IPS DF 6.9 (cell line): ENCODE measurements around the gene WDR45B.

Source experiments
- DNase-seq: peaks from one replicate; pipeline ENCODE4 v3.0.0-alpha.2; 2013; ENCODE audit warnings: low read depth, low spot score
- H3K27ac ChIP-seq: one replicate; pipeline ENCODE4 v1.5.1; 2013; ENCODE audit warnings: low read length, control low read depth
- H3K27me3 ChIP-seq: 2 replicates; pipeline ENCODE4 v1.6.1; 2013; ENCODE audit warnings: mild to moderate bottlenecking, low read length; ENCODE audit not compliant: control insufficient read depth, insufficient read depth
- H3K36me3 ChIP-seq: 2 replicates; pipeline ENCODE4 v1.6.1; 2013; ENCODE audit warnings: low read length; ENCODE audit not compliant: control insufficient read depth, insufficient read depth
- H3K4me1 ChIP-seq: 2 replicates; pipeline ENCODE4 v1.6.1; 2013; ENCODE audit warnings: low read length; ENCODE audit not compliant: control insufficient read depth, insufficient read depth
- H3K4me3 ChIP-seq: 2 replicates; pipeline ENCODE4 v1.5.1; 2013; ENCODE audit warnings: mild to moderate bottlenecking, low read length
- H3K9me3 ChIP-seq: 2 replicates; pipeline ENCODE4 v1.6.1; 2013; ENCODE audit warnings: low read length, inconsistent platforms; ENCODE audit not compliant: control insufficient read depth, insufficient read depth
- WGBS: extraction: QIAGEN DNeasy Blood & Tissue Kit; methylation state at CpG from one replicate; pipeline ENCODE4 v1.1.7; 2013; ENCODE audit warnings: mixed read lengths, missing lambda C conversion rate; ENCODE audit not compliant: insufficient read length, insufficient coverage; 5-methylcytosine and 5-hydroxymethylcytosine counted together

The WDR45B gene

GRCh38 chr17:82645516-82645915, 2.7 kb downstream of the WDR45B start:
- no CpG with 5 or more reads among the region's 4 CpGs for WGBS
- H3K4me1 ChIP-seq = no peaks in the 10 kb centered on the region
- H3K36me3 ChIP-seq = peaks cover 20% of the 10 kb centered on the region
- no peaks in the 10 kb centered on the region for H3K27me3 ChIP-seq
- H3K9me3 ChIP-seq = no peaks in the 10 kb centered on the region
- no peak for DNase-seq
- no peak overlapping the region for H3K27ac ChIP-seq
- no peak overlapping the region for H3K4me3 ChIP-seq

GRCh38 chr17:82644148-82644547, 4.1 kb downstream of the WDR45B start:
- no peak for DNase-seq
- H3K36me3 ChIP-seq = peaks cover 26% of the 10 kb centered on the region
- H3K9me3 ChIP-seq = no peaks in the 10 kb centered on the region
- no peak overlapping the region for H3K27ac ChIP-seq
- H3K4me1 ChIP-seq = no peaks in the 10 kb centered on the region
- no peak overlapping the region for H3K4me3 ChIP-seq
- no peaks in the 10 kb centered on the region for H3K27me3 ChIP-seq
- WGBS = no CpG with 5 or more reads among the region's 5 CpGs

- WGBS = no CpG with 5 or more reads among the region's 14 CpGs
- no peaks in the 10 kb centered on the region for H3K27me3 ChIP-seq
- peaks cover 26% of the 10 kb centered on the region for H3K36me3 ChIP-seq
- H3K9me3 ChIP-seq = no peaks in the 10 kb centered on the region
- no peaks in the 10 kb centered on the region for H3K4me1 ChIP-seq
- no peak overlapping the region for H3K4me3 ChIP-seq
- no peak for DNase-seq
- no peak overlapping the region for H3K27ac ChIP-seq
Observed at GRCh38 chr17:82642022-82642421, 6.2 kb downstream of the WDR45B start.

GRCh38 chr17:82640036-82640435, 8.2 kb downstream of the WDR45B start:
- H3K9me3 ChIP-seq = no peaks in the 10 kb centered on the region
- no CpG with 5 or more reads among the region's 5 CpGs for WGBS
- DNase-seq = no peak
- H3K4me3 ChIP-seq = no peak overlapping the region
- peaks cover 26% of the 10 kb centered on the region for H3K36me3 ChIP-seq
- no peaks in the 10 kb centered on the region for H3K4me1 ChIP-seq
- H3K27ac ChIP-seq = no peak overlapping the region
- H3K27me3 ChIP-seq = no peaks in the 10 kb centered on the region

- no peak overlapping the region for H3K27ac ChIP-seq
- no peak overlapping the region for H3K4me3 ChIP-seq
- no peaks in the 10 kb centered on the region for H3K4me1 ChIP-seq
- no peaks in the 10 kb centered on the region for H3K27me3 ChIP-seq
- no peaks in the 10 kb centered on the region for H3K9me3 ChIP-seq
- DNase-seq = no peak
- no CpG with 5 or more reads among the region's 14 CpGs for WGBS
- peaks cover 26% of the 10 kb centered on the region for H3K36me3 ChIP-seq
Observed at GRCh38 chr17:82639628-82640027, 8.6 kb downstream of the WDR45B start.

GRCh38 chr17:82638183-82638773, 10.0 kb downstream of the WDR45B start:
- H3K4me1 ChIP-seq = no peaks in the 10 kb centered on the region
- peaks cover 18% of the 10 kb centered on the region for H3K36me3 ChIP-seq
- no peak overlapping the region for H3K27ac ChIP-seq
- H3K27me3 ChIP-seq = no peaks in the 10 kb centered on the region
- DNase-seq = no peak
- H3K4me3 ChIP-seq = no peak overlapping the region
- no CpG with 5 or more reads among the region's 5 CpGs for WGBS
- no peaks in the 10 kb centered on the region for H3K9me3 ChIP-seq

GRCh38 chr17:82636626-82637598, 11.3 kb downstream of the WDR45B start:
- no peaks in the 10 kb centered on the region for H3K4me1 ChIP-seq
- H3K9me3 ChIP-seq = no peaks in the 10 kb centered on the region
- no peak overlapping the region for H3K4me3 ChIP-seq
- no peak for DNase-seq
- H3K27me3 ChIP-seq = no peaks in the 10 kb centered on the region
- WGBS = 100% methylated on average over 5 of the region's 16 CpGs
- no peak overlapping the region for H3K27ac ChIP-seq
- H3K36me3 ChIP-seq = peaks cover 9% of the 10 kb centered on the region

GRCh38 chr17:82633343-82633742, 14.9 kb downstream of the WDR45B start:
- H3K36me3 ChIP-seq = peaks cover 3% of the 10 kb centered on the region; the same call in 1 of the 2 replicates
- H3K4me3 ChIP-seq = no peak overlapping the region
- DNase-seq = no peak
- no peaks in the 10 kb centered on the region for H3K27me3 ChIP-seq
- no peaks in the 10 kb centered on the region for H3K4me1 ChIP-seq
- no peak overlapping the region for H3K27ac ChIP-seq
- no peaks in the 10 kb centered on the region for H3K9me3 ChIP-seq

- H3K4me3 ChIP-seq = no peak overlapping the region
- no peaks in the 10 kb centered on the region for H3K9me3 ChIP-seq
- no peak overlapping the region for H3K27ac ChIP-seq
- H3K36me3 ChIP-seq = peaks cover 4% of the 10 kb centered on the region; the same call in 1 of the 2 replicates
- no peaks in the 10 kb centered on the region for H3K27me3 ChIP-seq
- H3K4me1 ChIP-seq = no peaks in the 10 kb centered on the region
- DNase-seq = no peak
- WGBS = no CpG with 5 or more reads among the region's 8 CpGs
Observed at GRCh38 chr17:82632451-82632850, 15.8 kb downstream of the WDR45B start.

- WGBS = no CpG with 5 or more reads among the region's 6 CpGs
- no peaks in the 10 kb centered on the region for H3K9me3 ChIP-seq
- no peaks in the 10 kb centered on the region for H3K27me3 ChIP-seq
- H3K4me1 ChIP-seq = no peaks in the 10 kb centered on the region
- peaks cover 8% of the 10 kb centered on the region; the same call in 1 of the 2 replicates for H3K36me3 ChIP-seq
- no peak overlapping the region for H3K27ac ChIP-seq
- H3K4me3 ChIP-seq = no peak overlapping the region
- no peak for DNase-seq
Observed at GRCh38 chr17:82631544-82631943, 16.7 kb downstream of the WDR45B start.
